HG03460 (cell line): ENCODE measurements around the gene LCN10.
"Not testable (repeated sequence)": the region's sequence is repeated elsewhere in the genome, so short reads cannot be mapped to it uniquely, and the experiment has no call there.

ENCODE experiments used
- ATAC-seq: cut with Tn5 transposase; IDR thresholded peaks from one replicate; pipeline ENCODE4 v1.9.1; 2021; ENCODE audit not compliant: unreplicated experiment

LCN10 gene

DNA sequence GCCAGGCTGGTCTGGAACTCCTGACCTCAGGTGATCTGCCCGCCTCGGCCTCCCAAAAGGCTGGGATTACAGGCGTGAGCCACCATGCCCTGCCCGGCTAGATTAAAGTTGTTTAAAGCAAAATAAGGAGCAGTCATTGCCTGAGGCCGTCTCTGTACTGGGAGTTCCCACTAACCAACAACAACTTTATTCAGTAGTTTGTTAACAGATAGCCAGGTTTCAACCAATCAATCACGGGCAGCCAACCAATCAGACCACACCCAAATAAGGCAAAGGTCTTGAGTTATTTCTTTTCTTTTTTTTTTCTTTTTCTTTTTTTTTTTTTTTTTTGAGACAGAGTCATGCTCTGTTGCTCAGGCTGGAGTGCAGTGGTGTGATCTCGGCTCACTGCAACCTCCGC lies 38.0 kb downstream of the LCN10 start:
- not testable (repeated sequence) for ATAC-seq

DNA sequence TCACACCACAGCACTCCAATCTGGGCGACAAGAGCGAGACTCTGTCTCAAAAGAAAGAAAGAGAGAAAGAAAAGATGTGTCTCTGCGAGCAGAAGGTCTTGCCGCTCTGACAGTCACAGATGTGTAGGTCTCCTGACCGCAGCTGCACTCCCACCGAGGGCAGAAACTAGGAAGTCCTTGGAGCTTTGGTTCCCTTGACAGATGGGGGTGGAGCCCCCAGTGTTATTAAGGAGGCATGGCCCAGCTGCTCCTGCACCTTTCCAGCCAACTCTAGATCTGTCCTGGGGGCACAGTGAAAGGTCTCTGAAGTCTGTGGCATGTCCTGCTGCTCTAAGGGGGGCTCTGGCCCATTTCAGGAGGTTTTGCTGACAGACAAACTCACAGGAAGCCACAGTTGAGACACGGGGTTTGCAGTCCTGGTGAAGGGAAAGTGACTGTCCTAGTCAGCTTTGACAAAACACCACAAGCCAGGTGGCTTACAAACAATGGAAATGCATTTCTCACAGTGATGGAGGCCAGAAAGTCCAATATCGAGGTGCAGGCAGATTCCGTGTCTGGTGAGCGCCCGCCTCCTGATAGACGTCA lies 39.4 kb downstream of the LCN10 start:
- ATAC-seq = no peak

DNA sequence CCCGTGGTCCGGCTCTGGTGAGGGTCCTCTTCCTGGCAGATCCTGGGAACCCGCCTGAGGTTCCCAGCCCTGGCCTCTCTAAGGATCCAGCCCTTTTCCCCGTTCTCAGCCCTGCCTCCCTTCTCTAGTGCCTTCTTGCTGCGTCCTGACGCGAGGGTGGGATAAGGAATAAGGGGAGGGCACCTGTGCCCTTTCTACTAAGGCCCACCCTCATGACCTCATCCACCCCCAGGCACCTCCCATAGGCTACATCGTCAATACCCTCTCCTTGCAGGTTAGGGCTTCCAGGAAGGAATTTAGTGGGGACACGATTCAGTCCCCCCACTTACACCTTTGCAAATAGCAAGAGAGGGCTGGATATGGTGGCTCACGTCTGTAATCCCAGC lies 41.1 kb downstream of the LCN10 start:
- ATAC-seq = no peak

DNA sequence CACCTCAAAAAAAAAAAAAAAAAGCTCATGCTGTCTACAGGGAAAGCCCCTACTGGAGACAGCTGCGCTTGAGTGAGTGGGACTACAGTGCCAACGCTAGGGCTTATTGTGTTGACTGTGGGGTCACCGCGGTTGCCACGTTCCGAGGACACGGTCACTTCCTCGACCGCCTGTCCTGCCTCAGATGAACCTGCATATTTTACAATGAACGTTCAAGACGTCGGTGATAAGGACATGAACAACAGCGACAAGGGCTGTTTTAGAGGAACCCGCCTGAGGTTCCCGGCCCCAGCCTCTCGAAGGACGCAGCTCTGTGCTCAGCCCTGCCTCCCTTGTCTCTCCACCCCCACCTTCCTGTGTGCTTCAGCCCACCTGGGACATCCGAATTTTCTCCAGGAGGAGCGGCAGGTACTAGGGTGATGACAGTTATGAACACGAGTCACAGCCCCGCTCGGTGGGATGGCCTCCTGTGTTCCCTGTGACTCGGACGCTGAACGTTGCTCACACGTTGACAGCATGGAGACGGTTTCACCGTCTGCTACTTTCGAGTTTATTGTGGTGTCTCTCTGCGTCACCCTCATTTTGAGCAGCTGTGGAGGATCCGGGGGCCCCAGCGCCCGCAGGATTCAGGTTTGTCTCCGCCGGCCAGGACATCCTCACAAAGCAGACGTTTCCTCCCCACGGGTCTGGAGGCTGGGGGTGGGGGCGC lies 41.6 kb downstream of the LCN10 start:
- ATAC-seq = no peak

DNA sequence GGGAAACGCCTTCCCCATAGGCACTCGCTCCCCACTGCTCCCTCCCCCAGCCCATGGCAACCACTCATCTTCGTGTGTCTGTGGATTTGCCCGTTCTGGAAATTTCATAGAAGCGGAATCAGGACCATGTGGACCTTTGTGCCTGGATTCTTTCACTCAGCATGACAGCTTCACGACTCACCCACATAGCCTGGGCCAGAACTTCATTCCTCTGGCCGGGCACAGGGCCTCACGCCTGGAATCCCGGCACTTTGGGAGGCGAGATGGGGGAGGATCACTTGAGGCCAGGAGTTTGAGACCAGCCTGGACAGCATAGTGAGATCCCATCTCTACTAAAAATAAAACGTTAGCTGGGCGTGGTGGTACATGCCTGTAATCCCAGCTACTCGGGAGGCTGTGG lies 42.4 kb downstream of the LCN10 start:
- no peak for ATAC-seq

DNA sequence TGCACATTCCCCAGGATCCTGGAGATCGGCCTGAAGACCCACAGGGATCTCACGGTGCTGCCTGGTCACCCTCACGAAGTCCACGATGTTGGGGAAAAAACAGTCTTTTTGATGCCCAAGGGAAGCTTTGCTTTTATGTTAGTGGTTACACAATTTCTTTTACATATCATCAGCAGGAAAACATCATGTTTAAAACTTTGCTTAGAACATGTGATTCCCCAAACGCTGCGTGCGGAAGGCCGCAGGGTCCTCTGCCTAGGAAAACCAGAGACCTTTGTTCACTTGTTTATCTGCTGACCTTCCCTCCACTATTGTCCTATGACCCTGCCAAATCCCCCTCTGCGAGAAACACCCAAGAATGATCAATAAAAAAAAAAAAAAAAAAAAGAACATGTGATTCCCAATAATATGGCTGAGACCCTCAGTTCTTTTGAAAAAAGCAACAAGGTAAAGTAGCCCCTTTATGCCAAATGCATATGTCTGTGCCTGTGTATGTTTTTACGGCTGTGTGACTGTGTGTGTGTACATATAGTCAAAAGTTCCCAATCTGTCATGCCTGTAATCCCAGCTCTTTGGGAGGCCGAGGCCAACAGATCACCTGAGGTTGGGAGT lies 44.0 kb downstream of the LCN10 start:
- no peak for ATAC-seq

DNA sequence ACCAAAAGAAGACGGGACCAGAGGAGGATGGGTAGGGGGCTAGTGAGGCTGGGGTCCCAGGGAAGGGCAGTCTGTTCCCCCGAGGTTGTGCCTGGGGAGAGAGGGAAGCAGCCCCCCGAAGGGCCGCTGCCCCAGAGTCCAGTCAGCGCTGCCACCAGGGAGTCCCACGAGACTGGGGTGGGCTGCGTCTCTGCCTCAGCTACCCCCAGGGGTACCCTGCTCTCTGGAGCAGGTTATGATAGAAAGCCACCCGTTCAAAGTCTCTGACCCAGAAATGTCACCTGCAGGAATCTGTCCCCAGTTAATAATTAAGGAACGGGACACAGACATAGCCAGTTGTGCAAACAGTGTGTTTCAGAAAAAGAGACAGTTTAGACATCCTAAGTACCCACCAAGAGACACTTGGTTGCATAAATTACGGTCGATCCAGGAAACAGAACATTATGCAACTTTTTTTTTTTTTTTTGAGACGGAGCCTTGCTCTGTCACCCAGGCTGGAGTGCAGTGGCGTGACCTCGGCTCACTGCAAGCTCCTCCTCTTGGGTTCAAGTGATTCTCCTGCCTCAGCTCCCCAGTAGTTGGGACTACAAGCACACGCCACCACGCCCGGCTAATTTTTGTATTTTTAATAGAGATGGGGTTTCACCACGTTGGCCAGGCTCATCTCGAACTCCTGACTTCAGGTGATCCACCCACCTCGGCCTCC lies 44.8 kb downstream of the LCN10 start:
- ATAC-seq = no peak

DNA sequence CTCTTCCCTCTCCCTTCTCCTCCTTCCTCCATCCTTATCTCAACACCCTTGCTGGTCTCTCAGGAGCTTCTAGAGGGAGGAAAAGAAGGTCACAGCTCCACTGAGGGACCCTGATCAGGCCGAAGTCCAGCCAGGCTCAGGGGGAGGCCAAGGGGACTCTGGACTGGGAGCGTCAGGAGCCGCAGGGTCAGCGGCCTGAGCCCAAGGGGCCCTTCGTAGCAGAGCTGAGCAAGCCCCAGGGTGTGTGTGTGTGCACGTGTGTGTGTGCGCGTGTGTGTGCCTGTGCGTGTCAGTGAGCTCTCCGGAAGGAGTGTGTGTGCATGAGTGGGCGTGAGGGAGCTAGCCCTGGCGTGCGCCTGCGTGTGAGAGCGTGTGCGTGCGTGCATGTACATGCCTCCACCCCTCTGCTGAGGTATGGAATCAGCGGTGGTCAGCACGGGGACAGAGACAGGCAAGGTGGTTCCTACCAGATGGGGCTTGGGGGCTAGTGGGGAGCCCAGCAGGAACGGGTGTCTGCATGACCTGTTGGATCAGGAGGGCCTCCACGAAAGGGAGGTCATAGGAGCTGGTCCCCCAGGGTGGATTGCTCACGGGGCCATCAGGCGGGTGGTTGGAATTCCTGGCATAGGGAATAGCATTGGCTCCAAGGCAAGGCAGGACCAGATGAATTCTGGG lies 45.5 kb downstream of the LCN10 start:
- ATAC-seq = no peak

DNA sequence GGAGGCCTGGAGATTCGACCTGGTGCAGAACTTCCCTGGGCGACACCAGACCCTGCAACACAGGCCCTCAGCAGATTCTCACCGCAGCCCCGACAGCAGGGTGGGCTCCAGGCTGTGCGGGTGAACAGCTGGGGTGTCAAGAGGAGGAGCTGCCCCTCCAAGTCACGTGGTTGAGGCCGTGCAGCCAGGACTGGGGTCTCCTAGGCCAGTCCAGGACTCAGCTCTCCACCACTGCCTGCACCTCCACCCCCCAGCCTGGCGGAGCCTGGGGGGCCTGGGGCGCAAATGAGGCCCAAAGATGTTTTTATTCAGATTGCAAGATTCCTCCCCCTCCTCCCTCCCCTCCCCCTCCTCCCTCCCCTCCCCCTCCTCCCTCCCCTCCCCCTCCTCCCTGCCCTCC lies 46.2 kb downstream of the LCN10 start:
- no peak for ATAC-seq

DNA sequence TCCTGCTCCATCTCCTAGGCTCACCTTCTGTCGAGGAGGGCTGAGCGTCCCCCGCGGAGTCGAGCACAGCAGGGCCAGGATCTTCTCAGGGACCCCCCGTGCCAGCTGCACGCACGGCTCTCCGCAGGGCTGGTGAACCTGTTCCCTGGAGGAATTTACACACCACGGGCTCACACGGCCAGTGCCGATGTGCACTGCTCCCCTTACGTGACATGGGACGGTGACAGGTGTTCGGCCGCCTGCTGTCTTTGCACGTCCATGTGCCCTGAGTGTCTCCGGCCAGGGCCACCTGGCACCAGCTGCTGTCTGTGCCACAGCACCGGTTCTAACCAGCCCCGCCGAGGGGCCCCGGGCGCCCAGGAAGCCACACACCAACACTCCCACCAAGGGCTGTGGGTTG lies 46.8 kb downstream of the LCN10 start:
- ATAC-seq = no peak

DNA sequence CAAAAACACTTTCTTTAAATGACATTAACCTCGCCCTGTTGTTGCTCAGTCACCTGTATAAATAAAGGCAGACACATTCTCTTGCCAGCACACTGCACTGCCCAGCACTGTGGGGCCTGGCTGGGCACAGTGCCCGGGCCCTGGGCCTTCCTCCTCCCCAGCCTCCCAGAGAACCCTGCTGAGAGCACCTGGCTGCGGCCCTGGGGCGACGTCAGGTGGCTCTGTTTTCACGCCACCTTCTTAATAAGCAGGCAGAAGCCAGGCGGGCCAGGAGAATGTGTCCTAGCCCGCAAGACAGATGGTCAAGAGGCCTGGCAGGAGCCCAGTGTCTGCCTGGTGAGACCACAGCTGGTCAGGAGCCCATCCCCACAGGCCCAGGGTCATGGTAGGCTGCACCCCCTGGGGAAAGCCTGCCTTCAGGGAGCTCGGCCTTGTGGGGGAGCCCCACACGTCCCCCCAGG lies 47.3 kb downstream of the LCN10 start:
- no peak for ATAC-seq

DNA sequence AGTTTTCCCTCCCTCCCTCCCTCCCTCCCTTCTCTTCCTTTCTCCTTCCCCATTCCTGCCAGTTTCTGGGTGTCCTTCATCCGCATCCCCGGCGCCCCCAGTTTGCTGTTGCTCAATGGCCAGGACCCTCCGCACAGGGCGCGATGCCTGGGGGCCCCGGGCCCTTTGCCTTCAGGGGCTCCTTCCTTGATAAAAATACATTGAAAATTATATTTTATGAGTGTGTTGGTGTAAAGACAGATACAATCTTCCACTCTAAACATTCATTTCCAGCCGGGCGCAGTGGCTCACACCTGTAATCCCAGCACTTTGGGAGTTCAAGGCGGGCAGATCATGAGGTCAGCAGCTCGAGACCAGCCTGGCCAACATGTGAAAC lies 47.9 kb downstream of the LCN10 start:
- ATAC-seq = no peak

DNA sequence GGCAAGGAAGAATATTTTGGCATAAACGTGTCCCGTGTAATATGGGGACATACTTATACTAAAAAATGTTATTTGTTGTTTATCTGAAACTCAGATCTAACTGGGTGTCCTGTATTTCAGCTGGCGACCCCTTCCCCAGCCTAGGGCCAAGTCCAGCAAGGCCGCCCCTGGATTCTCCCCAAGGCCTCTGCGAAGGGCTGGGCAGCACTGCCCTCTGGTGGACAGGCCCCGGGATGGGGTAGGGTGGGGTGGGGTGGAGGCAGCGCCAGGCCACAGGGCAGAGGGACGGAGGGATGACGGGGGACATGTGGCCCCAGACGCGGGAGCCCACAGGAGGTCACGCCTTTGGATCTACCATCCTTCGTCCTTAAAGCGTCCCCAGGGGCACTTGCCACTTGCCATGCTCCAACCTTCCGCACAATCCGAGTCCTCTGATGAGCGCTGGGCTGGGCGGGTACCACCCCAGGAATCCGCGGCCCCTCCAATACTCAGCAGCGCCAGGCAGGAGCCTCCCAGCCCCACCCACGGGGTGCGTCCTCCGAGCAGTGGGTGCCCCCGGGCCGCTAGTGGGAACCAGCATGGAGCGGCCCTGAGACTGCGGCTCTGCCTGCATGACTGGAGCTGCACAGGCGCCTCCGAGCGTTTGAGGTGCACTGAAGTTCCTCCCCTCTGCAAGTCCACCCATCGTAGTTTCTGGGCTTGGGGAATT lies 48.4 kb downstream of the LCN10 start:
- no peak for ATAC-seq

DNA sequence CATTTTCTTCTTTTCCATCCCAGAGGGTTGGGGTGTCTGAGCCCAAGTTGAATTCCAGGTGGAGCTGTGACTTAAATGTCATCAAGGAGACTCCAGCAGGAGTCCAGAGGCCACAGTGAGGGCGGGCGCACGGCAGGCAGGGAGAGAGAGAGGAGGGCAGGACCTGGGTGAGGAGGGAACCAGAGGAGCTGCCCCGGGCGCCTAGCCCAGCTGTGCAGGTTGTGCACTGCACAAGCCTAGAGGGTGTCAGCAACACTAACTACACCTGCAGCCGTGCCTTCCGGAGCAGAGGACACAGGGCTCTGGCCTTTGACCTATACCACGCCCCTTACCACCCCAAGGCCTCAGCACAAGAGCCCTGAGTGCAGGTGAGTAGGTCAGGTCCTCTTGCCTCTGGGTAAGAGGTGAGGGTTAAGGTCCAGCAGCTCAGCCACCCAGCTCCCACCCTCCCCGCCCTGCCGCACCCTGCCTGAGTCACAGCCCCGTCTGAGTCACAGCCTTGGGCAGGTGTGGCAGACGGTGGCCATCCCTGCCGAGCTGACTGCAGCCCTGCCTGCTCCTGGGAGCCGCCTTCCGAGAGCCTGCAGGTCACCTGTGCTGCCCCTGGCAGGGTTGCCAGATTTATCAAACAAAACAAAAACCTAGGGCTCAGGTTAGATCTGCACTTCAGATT lies 49.1 kb downstream of the LCN10 start:
- no peak for ATAC-seq

DNA sequence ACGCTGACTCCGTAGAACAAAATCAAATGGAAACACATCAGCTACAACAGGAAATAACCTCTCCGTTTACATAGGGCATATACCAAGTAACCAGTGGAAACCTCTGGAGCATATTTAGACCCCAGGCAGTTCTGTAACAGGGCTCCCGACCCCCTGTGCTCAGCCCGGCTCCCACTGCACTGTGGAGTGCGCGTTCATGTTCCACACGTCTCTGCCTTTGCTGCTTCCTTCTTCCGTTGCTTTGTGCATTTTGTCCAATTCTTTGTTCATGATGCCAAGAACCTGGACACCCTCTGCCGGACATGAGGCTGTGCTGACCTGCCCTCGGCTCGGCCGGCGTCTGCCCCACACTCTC lies 49.6 kb downstream of the LCN10 start:
- no peak for ATAC-seq

DNA sequence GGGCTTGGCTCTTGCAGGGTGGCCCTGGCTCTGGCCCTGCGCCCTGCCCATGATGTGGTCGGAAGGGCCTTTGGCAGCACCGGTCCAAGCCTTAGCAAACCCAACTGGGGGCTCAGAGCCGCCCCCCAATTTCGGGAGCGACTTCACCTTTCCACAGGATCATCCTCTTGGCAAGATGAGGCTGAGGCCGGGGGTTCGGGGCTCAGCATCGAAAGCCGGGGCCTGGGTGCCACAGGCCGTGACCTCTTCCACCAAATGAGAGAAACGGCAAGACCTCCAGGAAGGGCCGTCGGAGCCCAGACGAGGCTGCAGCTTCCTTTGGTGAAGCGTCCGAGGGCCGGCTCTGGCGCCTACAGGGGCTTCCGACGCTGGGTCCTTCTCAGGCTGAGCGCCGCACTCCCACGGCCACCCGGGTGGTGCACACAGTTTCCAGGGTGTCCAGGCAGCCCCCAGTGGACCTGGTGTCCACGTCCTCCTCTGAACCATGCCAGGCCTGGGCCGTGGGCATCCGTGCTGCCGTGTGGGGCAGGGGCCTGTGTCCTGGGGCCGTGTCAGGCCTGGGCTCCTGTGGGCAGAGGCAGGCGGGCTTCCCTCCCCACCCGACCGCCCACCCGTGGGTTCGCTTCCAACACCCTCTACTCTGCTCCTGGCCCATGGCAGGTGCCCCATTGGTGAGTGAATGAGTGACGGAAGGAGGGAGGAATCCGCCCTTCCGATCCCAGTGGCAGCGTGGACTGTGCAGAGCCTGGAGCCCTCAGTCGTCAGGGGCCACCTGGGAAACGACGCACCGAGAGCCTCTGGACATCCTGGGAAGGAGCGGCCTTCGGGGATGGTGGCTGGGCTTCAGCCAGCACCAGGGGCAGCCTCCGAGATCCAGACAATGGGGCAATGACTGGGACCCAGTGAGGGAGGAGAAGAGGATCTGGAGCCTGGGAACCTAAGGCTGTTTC lies 50.3 kb downstream of the LCN10 start:
- no peak for ATAC-seq

DNA sequence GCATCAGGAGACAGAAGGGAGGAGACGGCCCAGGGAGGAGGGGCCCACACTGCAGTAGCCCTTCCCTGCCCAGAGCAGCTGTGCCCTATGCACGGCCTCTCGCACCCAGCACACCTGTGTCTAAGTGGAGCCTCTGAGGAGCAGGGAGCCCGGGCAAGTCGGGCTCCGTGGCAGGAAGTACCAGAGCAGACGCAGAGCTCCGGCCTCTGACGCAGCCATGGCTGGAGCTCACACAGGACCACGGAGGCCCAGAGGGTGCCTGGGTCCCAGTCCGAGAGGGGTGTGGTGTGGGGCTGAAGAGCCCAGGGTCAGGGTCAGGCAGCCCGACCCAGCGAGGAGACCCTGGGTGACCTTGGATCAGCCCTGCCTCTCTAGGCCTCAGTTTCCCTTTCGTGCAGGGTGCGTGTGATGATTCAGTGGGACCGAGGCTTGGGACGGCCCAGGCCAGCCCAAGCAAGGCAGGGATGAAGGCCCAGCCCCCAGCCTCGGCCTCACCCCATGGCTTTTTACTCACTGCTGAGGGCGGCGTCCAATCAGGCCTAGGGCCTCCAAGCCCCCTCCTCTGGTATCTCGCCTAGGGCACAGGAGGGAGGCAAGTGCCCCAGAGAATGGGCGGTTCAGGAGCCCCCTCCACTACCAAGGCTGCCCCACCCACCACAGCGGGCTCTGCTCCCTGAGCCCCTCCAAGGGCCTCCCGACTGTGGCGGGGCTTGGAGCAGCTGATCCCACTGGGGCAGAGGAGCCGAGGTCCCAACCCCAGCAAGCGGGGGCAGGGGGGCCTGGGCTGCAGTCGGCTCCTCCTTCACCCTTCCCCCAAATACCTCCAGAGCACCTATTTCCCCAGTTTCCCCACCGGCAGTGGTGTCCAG lies 51.2 kb downstream of the LCN10 start:
- ATAC-seq = no peak

DNA sequence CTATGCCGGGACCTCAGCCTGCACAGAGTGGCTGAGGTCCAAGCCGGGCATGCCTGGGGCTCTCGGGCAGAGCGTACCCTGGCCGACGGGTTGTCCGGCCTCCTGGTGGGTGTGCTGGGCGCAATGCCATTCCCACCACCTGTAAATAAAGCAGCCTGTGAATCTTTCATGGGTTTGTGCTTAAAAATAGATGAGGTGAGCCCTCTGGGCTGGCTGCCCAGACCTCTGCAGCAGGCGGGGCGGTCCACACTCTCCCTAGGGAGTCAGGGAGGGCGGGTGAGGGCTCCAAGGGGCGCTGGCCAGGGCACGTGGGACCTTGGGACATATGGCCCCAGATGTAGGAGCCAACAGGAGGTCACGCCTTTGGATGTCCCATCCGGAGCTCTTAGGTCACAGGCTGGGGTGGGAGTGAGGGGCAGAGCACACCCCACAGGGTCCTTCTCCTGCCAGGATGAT lies 51.9 kb downstream of the LCN10 start:
- ATAC-seq = no peak
